G401.6 (cell line): ENCODE data around the gene CCRL2.
"Not testable (repeated sequence)": the region's sequence is repeated elsewhere in the genome, so short reads cannot be mapped to it uniquely, and the experiment has no call there.

Experiments
- FAIRE-seq: peaks from 2 replicates; lab custom pipeline; 2012; peaks lifted over from hg19 to GRCh38; lab: Jason Lieb, UNC

CCRL2 gene

GRCh38 chr3:46429671-46430070 lies 22.6 kb downstream of the CCRL2 start:
- FAIRE-seq: no peak

DNA sequence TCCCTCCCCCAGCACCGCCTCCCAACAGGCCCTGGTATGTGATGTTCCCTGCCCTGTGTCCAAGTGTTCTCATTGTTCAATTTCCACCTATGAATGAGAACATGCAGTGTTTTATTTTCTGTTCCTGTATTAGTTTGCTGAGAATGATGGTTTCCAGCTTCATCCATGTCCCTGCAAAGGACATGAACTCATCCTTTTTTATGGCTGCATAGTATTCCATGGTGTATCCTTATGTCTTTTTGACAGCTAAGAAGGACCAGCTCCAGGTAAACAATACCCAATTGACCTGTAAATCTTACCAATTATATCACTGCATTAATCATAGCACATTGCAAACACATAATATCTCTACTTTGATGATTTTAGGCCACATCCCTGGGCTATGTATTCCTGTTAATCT lies 23.8 kb downstream of the CCRL2 start:
- FAIRE-seq: not testable (repeated sequence)

- FAIRE-seq: not testable (repeated sequence)
Observed at GRCh38 chr3:46431905-46432304, 24.8 kb downstream of the CCRL2 start.

GRCh38 chr3:46433118-46433517 lies 26.1 kb downstream of the CCRL2 start:
- not testable (repeated sequence) for FAIRE-seq

DNA sequence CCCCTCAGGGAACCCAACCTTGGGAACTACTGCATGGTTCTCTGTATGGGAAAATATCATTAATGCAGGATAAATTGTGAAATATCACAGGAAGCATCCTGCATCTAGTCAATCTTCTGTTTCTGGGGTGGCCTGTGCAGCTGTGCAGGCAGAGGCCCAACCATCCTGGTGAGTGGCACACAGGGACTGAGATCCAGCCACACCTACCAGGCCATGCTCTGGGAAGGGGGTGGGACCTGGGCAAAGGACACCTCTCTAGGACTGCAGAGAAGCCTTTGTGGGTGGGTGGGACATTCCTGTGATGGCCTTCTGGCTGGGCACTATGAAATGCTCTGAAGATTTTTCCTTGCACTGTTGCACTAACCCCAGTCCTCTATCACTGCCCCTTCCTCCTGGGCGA lies 26.8 kb downstream of the CCRL2 start:
- FAIRE-seq: no peak

GRCh38 chr3:46435081-46435726 lies 28.1 kb downstream of the CCRL2 start:
- FAIRE-seq: no peak

DNA sequence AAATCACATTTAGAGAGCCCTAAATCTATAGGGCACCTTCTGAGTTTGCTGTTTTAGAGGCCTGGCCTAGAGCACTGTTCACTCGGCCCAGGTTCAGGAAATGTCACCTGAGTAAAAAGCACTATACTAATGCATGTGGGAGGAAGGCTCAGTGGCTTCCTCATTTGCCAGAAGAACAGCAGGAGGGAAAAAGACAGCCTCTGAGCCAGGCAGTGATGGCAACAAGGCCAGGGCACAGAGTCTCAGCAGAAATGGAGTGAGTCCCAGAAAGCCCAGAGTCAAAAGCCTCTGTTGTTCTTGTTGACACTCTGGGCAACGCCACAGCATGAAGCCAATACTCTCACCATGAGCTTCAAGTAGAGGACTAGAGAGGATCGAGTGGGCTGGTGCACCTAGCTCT lies 31.8 kb downstream of the CCRL2 start:
- no peak for FAIRE-seq

GRCh38 chr3:46440531-46441294 lies 33.7 kb downstream of the CCRL2 start:
- FAIRE-seq: no peak

DNA sequence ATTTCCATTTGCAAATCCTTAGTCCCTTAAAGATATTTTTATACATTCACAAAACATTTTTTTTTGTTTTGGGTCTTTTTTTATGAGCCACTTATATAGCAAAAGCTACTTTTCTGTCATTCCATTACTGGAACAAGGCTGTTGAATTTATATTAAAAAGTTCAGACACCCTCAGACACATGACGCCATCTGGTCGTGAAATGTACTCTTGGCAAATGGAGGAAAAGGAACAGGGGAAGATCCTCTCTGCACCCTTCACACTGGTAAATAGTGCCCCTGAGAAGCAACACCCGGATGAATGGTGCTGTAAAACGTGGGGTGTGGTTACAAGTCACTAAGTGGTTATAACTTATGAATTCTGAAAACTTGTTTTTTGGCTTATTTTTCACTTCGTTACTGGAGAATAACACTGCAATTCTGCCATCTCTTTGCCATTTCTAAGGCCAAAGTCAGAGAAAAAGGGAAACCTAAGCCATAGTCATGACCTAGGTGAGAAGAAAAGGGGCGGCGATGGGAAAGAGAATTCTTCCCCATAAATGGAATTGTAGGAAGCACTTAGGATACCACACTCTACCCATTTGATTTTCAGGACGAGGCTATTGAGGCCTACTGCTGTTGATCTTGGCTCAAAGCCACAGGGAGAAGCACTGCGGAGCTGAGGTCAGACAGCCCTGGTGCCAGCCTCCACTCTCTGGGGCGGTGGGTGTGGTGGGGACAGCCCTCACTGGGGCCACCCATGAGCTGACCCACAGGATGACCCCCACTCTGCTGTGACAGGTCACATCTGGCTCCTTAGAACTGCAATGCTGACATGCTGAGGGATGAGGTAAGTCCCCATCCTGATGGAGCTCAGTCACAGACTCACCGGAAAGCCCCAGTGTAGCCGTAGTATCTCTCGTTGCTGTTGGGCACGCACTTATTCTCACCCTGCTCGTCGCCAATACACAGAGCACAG lies 35.8 kb downstream of the CCRL2 start:
- no peak for FAIRE-seq

GRCh38 chr3:46447228-46447985 lies 40.3 kb downstream of the CCRL2 start:
- no peak for FAIRE-seq

GRCh38 chr3:46448721-46449120 lies 41.7 kb downstream of the CCRL2 start:
- FAIRE-seq: no peak

GRCh38 chr3:46449755-46450552 lies 42.9 kb downstream of the CCRL2 start:
- no peak for FAIRE-seq

- no peak for FAIRE-seq
Observed at GRCh38 chr3:46453526-46454208, 46.6 kb downstream of the CCRL2 start.

DNA sequence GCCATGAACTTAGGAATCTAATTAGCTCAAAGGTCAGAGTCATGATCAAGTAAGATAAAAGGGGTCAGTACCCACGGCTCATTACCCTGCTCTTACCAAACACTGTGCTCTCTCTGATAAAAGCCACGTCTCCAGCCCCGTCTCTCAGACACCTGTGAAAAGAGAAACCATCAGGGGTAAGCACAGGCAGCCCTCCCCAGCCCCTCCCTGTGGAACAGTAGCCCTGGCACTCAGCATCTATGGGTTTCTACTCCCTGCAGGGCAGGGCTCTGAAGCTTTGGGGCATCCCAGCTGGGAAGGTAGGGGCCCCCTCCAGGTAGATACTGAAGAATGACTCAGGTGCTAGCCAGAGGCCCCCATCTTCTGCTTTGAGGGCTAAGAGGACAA lies 47.1 kb downstream of the CCRL2 start:
- FAIRE-seq: no peak

DNA sequence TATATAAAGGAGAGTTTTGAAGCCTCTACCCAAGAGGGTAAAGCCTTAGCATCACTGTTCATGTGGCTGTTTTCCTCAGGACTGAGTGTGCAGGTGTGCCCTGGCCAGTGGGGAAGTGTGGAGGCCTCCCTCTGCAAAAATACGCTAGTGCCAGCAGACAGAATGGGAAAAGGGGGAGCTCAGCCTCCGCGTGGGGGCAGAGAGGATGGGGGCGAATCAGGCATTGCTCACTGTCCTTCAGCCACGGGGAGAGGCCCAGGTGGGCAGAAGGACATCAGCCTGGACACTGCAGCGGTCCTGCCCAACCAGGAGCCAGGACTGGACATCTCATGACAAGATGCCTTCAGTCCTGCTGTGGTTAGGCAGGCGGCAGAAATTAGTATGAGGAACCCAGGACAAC lies 47.5 kb downstream of the CCRL2 start:
- FAIRE-seq: no peak

GRCh38 chr3:46455231-46456115 lies 48.4 kb downstream of the CCRL2 start:
- FAIRE-seq: no peak

DNA sequence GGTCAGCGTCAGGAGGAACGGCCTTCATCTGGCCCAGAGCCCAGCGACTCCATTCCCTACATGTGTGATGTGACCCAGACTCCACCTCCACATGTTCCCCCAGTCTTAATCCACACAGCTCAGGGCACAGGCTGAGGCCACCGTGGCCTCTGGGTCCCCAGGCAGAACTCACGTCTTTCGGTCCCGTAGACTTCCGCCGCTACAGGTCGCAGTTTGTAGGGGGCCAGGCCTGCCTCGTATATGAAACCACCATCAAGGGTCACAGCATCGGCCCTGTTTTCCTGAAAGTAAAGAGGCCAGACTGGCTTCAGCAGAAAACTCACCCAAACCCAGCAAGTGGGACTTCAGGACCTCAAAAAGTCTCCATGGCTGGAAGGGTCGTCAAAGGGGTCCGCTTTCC lies 49.1 kb downstream of the CCRL2 start:
- FAIRE-seq: no peak
